Right lobe of liver (tissue), 4 donors: ENCODE measurements around the gene TSPAN31.
A peak's percentile ranks its signal among the peaks of the same experiment; 100 is the strongest.

Experiments used
- CTCF ChIP-seq, 4 donors: fragments of 200-600 bp in 3 of 4; fragments of 450-650 bp in 1 of 4; IDR thresholded peaks; one replicate each; pipeline versions ENCODE4 v1.5.1 to v1.8.0; 2016 to 2022; ENCODE audit warnings: antibody characterized with exemption in 4 of 4, mild to moderate bottlenecking in 2 of 4
- POLR2A ChIP-seq: fragments of 450-650 bp; IDR thresholded peaks from one replicate; pipeline ENCODE4 v1.6.1; 2017; ENCODE audit warnings: antibody characterized with exemption, mild to moderate bottlenecking
- donor health status: DM: no; HTN: no; CAD: no.
- donor health status: DM: no; HTN: no; CAD: no.
- donor health status: DM: no; HTN: yes; CAD: no.

GRCh38 chr12:57759360-57759980 lies 14.6 kb downstream of the TSPAN31 start:
- TF ChIP-seq POLR2A (no peak), CTCF (IDR thresholded peaks at IDR 0.05) (peak; percentile 25 to 55 (median 48))
